OCI-LY1 (cell line): Measurements from ENCODE around the gene LOXL4.

Experiments used
- H2AFZ ChIP-seq: fragments of 200-600 bp; sonication (generic), shearing (Covaris generic); 2 replicates; pipeline ENCODE4 v1.6.0; 2014; ENCODE audit warnings: antibody characterized with exemption, mild to moderate bottlenecking, low read length
- H3F3A ChIP-seq: fragments of 200-600 bp; sonication (generic), shearing (Covaris generic); 2 replicates; pipeline ENCODE4 v1.6.0; 2014; ENCODE audit warnings: mild to moderate bottlenecking, antibody characterized with exemption, low read length, moderate library complexity; ENCODE audit not compliant: insufficient read depth
- H3K27ac ChIP-seq: fragments of 200-600 bp; sonication (generic); 2 replicates; pipeline ENCODE4 v1.5.1; 2014; ENCODE audit warnings: low read length, mixed run types, mild to moderate bottlenecking, low read depth; ENCODE audit not compliant: poor library complexity, severe bottlenecking
- H3K27me3 ChIP-seq: fragments of 200-600 bp; sonication (generic); 2 replicates; pipeline ENCODE4 v1.6.0; 2014; ENCODE audit warnings: antibody characterized with exemption, mild to moderate bottlenecking, low read length, moderate library complexity; ENCODE audit not compliant: insufficient read depth
- H3K36me3 ChIP-seq: fragments of 200-600 bp; sonication (generic); 2 replicates; pipeline ENCODE4 v1.6.1; 2014; ENCODE audit warnings: mild to moderate bottlenecking, antibody characterized with exemption, low read length, moderate library complexity, mixed read lengths; ENCODE audit not compliant: insufficient read depth
- H3K4me1 ChIP-seq: fragments of 200-600 bp; sonication (generic); 2 replicates; pipeline ENCODE4 v1.5.1; 2014; ENCODE audit warnings: mild to moderate bottlenecking, low read length, moderate library complexity; ENCODE audit not compliant: insufficient read depth, severe bottlenecking
- H3K4me2 ChIP-seq: fragments of 200-600 bp; sonication (generic), shearing (Covaris generic); 2 replicates; pipeline ENCODE4 v1.6.1; 2014; ENCODE audit warnings: low read length
- H3K4me3 ChIP-seq: fragments of 200-600 bp; sonication (generic); 2 replicates; pipeline ENCODE4 v1.5.1; 2014; ENCODE audit warnings: low read length, low read depth, mild to moderate bottlenecking, mixed read lengths; ENCODE audit not compliant: poor library complexity, severe bottlenecking
- H3K79me2 ChIP-seq: fragments of 200-600 bp; shearing (Covaris generic); 2 replicates; pipeline ENCODE4 v1.6.1; 2016; ENCODE audit warnings: mixed run types, low read length, mixed read lengths; ENCODE audit not compliant: insufficient read depth
- H3K9ac ChIP-seq: fragments of 200-600 bp; sonication (generic), shearing (Covaris generic); 2 replicates; pipeline ENCODE4 v1.6.1; 2014; ENCODE audit warnings: mild to moderate bottlenecking, low read length, mixed read lengths
- H3K9me2 ChIP-seq: fragments of 200-600 bp; sonication (generic), shearing (Covaris generic); 2 replicates; pipeline ENCODE4 v1.6.1; 2014; ENCODE audit warnings: low read depth, mild to moderate bottlenecking, low read length, mixed read lengths
- H3K9me3 ChIP-seq: fragments of 200-600 bp; shearing (Covaris generic); 2 replicates; pipeline ENCODE4 v1.6.1; 2014; ENCODE audit warnings: low read length, mixed read lengths
- H4K20me1 ChIP-seq: fragments of 200-600 bp; sonication (generic), shearing (Covaris generic); 2 replicates; pipeline ENCODE4 v1.6.0; 2016; ENCODE audit warnings: mild to moderate bottlenecking, low read length; ENCODE audit not compliant: insufficient read depth
- EZH2 ChIP-seq: fragments of 200-600 bp; sonication (generic), shearing (Covaris generic); IDR thresholded peaks from 2 replicates; pipeline ENCODE4 v1.8.0; 2017; ENCODE audit warnings: borderline replicate concordance, mixed run types, mild to moderate bottlenecking, antibody characterized with exemption, low read length, moderate library complexity, mixed read lengths
- TF ChIP-seq, protein P1 (sequence below): fragments of 200-600 bp; sonication (generic), shearing (Covaris generic); IDR thresholded peaks from 2 replicates; pipeline ENCODE4 v1.5.1; 2017; ENCODE audit warnings: mild to moderate bottlenecking, antibody characterized with exemption, low read length, moderate library complexity, mixed read lengths

LOXL4 gene

DNA sequence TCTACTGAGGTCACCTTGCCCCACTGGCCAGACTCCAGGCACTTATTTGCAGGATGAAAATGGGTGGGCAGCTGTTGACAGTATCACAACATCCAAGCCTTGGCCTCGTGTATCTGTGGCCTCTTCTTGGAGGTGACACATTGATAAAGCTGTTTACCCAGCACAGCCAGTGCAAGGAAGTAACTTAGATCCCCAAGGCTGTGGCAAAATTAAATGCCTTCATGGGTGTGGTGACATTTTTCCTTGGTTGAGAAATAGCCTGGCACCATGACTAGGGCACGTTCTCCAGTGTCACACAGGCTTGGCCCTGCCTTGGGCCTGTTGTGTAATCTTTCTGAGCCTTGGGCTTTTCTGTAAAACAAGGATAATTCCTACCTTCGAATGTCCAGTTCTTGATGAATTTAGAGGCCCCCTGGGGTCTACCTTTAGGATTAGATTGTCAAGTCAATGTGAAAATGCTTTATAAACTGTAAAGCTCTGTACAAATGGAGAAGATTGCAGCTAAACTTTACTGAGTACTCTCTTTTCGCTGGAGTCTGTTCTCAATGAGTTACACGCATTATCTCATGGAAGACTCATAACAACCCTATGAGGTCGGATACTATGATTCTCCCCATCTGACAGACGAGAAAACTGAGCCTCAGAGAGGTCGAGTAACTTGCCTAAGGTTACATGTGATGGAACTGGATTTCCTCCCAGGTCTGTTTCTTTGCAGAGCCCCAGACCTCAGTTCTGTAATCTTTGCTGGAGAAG is 46.7 kb upstream of the LOXL4 start:
- no peaks in the 10 kb centered on the region for H3K9me3 ChIP-seq
- H3K27me3 ChIP-seq: no peaks in the 10 kb centered on the region
- no peak overlapping the region for H3K9ac ChIP-seq
- no peak overlapping the region for H3K27ac ChIP-seq
- no peaks in the 10 kb centered on the region for H3F3A ChIP-seq
- TF ChIP-seq, protein P1, sequence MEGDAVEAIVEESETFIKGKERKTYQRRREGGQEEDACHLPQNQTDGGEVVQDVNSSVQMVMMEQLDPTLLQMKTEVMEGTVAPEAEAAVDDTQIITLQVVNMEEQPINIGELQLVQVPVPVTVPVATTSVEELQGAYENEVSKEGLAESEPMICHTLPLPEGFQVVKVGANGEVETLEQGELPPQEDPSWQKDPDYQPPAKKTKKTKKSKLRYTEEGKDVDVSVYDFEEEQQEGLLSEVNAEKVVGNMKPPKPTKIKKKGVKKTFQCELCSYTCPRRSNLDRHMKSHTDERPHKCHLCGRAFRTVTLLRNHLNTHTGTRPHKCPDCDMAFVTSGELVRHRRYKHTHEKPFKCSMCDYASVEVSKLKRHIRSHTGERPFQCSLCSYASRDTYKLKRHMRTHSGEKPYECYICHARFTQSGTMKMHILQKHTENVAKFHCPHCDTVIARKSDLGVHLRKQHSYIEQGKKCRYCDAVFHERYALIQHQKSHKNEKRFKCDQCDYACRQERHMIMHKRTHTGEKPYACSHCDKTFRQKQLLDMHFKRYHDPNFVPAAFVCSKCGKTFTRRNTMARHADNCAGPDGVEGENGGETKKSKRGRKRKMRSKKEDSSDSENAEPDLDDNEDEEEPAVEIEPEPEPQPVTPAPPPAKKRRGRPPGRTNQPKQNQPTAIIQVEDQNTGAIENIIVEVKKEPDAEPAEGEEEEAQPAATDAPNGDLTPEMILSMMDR: no peak
- no peak for TF ChIP-seq EZH2
- no peaks in the 10 kb centered on the region for H3K36me3 ChIP-seq
- H3K4me3 ChIP-seq: no peak overlapping the region
- H4K20me1 ChIP-seq: no peaks in the 10 kb centered on the region
- no peaks in the 10 kb centered on the region for H3K4me1 ChIP-seq
- no peaks in the 10 kb centered on the region for H3K9me2 ChIP-seq
- H2AFZ ChIP-seq: no peak overlapping the region
- no peak overlapping the region for H3K4me2 ChIP-seq
- no peaks in the 10 kb centered on the region for H3K79me2 ChIP-seq

DNA sequence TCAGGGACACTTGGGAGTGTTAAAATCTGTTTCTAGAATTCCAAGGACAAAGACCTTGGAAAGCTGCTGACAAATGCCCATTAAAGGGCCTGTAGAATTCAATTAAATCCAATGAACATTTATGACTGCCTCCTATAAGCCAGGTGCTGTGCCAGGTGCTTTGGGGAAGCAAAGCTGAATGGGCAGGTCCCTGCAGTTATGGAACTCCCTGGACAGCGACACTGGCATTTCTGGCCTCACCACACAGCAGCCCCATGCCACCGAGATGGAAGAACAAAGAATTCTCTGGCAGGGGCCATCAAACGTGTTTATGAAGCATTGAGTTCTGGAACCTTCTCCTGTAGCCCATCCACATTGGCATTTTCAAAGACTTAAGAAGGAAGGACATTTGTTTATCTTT is 45.6 kb upstream of the LOXL4 start:
- Histone ChIP-seq H3K4me2 (no peak overlapping the region), H3K4me1 (no peaks in the 10 kb centered on the region)
- TF ChIP-seq, protein P1: no peak
- TF ChIP-seq EZH2: no peak

DNA sequence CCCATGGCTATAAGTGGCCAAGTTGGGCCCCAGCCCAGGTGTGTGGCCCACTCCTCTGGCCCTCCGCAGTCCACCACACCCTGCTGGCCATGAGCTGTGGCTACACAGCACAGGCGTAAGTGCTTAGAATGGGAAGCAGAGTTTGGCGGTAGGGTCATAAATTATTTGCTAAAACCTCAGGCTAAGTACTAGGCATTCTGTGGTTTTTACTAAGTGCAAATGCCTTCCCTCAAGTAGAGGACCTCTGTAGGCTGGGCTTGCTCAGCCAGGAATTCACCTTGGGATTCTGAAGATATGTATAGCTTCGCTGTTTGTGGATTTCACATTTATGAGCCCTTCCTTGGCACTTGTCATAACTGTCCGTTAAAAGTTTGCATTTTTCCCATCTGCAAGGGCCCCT is 44.8 kb upstream of the LOXL4 start:
- Histone ChIP-seq H3K27ac (no peak overlapping the region), H3K9me2 (no peaks in the 10 kb centered on the region), H3K4me1 (no peaks in the 10 kb centered on the region), H3K27me3 (no peaks in the 10 kb centered on the region), H3F3A (no peaks in the 10 kb centered on the region), H3K4me3 (no peak overlapping the region), H3K79me2 (no peaks in the 10 kb centered on the region), H2AFZ (no peak overlapping the region), H4K20me1 (no peaks in the 10 kb centered on the region), H3K4me2 (no peak overlapping the region), H3K9me3 (no peaks in the 10 kb centered on the region), H3K36me3 (no peaks in the 10 kb centered on the region), H3K9ac (no peak overlapping the region)
- TF ChIP-seq, protein P1: no peak
- TF ChIP-seq EZH2: no peak

More for the DNA sequence above, 45.6 kb upstream of the LOXL4 start:
- no peak overlapping the region for H3K4me3 ChIP-seq
- no peaks in the 10 kb centered on the region for H3F3A ChIP-seq
- no peaks in the 10 kb centered on the region for H3K27me3 ChIP-seq
- no peak overlapping the region for H2AFZ ChIP-seq
- no peaks in the 10 kb centered on the region for H3K9me3 ChIP-seq
- H3K9ac ChIP-seq: no peak overlapping the region
- H3K79me2 ChIP-seq: no peaks in the 10 kb centered on the region
- no peaks in the 10 kb centered on the region for H3K9me2 ChIP-seq
- H3K36me3 ChIP-seq: no peaks in the 10 kb centered on the region
- H3K27ac ChIP-seq: no peak overlapping the region
- H4K20me1 ChIP-seq: no peaks in the 10 kb centered on the region
